ENCODE data around the gene HSD3B7.

HSD3B7 gene

GRCh38 chr16:30946671-30947540 is 38.1 kb upstream of the HSD3B7 start:
- TF ChIP-seq TAF1 (IDR thresholded peaks at IDR 0.05; ENCODE audit: low read depth): no peak
- TF ChIP-seq USF1 (IDR thresholded peaks at IDR 0.05): no peak
- TF ChIP-seq ZBTB7A (IDR thresholded peaks at IDR 0.05; ENCODE audit: low read depth): no peak
- no peak for TF ChIP-seq RAD21 (IDR thresholded peaks at IDR 0.05; ENCODE audit: low read depth)
- TF ChIP-seq TEAD4 (IDR thresholded peaks at IDR 0.05): no peak

DNA sequence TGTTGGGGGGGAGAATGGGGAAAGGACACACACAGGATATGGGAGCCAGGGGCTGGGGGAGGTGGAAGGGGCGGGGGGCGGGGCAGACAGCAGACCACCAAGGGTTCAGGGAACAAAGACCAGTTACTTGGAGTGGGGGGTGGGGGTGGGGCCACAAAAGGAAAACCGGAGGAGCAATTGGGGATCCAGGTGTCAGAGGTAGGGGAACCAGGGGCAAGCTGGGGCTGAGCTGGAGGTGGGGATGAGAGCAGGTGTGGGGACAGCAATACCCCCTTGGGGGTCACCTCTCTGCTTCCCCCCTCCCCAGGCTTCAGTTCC is 37.5 kb upstream of the HSD3B7 start:
- no peak for TF ChIP-seq RAD21 (IDR thresholded peaks at IDR 0.05; ENCODE audit: low read depth)
- TF ChIP-seq ZBTB7A (IDR thresholded peaks at IDR 0.05; ENCODE audit: low read depth): no peak
- no peak for TF ChIP-seq TEAD4 (IDR thresholded peaks at IDR 0.05)
- no peak for TF ChIP-seq MAX (IDR thresholded peaks at IDR 0.05)
- TF ChIP-seq FOXM1 (IDR thresholded peaks at IDR 0.05; ENCODE audit: borderline replicate concordance, low read depth): no peak
- TF ChIP-seq TAF1 (IDR thresholded peaks at IDR 0.05; ENCODE audit: low read depth): no peak
- TF ChIP-seq NFIC (IDR thresholded peaks at IDR 0.05): no peak
- TF ChIP-seq, protein P1, sequence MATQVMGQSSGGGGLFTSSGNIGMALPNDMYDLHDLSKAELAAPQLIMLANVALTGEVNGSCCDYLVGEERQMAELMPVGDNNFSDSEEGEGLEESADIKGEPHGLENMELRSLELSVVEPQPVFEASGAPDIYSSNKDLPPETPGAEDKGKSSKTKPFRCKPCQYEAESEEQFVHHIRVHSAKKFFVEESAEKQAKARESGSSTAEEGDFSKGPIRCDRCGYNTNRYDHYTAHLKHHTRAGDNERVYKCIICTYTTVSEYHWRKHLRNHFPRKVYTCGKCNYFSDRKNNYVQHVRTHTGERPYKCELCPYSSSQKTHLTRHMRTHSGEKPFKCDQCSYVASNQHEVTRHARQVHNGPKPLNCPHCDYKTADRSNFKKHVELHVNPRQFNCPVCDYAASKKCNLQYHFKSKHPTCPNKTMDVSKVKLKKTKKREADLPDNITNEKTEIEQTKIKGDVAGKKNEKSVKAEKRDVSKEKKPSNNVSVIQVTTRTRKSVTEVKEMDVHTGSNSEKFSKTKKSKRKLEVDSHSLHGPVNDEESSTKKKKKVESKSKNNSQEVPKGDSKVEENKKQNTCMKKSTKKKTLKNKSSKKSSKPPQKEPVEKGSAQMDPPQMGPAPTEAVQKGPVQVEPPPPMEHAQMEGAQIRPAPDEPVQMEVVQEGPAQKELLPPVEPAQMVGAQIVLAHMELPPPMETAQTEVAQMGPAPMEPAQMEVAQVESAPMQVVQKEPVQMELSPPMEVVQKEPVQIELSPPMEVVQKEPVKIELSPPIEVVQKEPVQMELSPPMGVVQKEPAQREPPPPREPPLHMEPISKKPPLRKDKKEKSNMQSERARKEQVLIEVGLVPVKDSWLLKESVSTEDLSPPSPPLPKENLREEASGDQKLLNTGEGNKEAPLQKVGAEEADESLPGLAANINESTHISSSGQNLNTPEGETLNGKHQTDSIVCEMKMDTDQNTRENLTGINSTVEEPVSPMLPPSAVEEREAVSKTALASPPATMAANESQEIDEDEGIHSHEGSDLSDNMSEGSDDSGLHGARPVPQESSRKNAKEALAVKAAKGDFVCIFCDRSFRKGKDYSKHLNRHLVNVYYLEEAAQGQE (IDR thresholded peaks at IDR 0.05; ENCODE audit: low read depth): no peak
- no peak for TF ChIP-seq CREB1 (IDR thresholded peaks at IDR 0.05; ENCODE audit: low read depth)
- TF ChIP-seq EGR1 (IDR thresholded peaks at IDR 0.05): no peak
- no peak for TF ChIP-seq EP300 (IDR thresholded peaks at IDR 0.05; ENCODE audit: borderline replicate concordance)
- no peak for TF ChIP-seq YY1 (IDR thresholded peaks at IDR 0.05; ENCODE audit: low read depth)
- TF ChIP-seq TCF12 (IDR thresholded peaks at IDR 0.05; ENCODE audit: low read depth): no peak
- TF ChIP-seq USF1 (IDR thresholded peaks at IDR 0.05): no peak
- no peak for TF ChIP-seq CEBPB (IDR thresholded peaks at IDR 0.05)

- TF ChIP-seq EGR1 (IDR thresholded peaks at IDR 0.05) (no peak), RAD21 (IDR thresholded peaks at IDR 0.05; ENCODE audit: low read depth) (no peak), TAF1 (IDR thresholded peaks at IDR 0.05; ENCODE audit: low read depth) (no peak; the same call in 1 of the 2 replicates), CREB1 (IDR thresholded peaks at IDR 0.05; ENCODE audit: low read depth) (no peak), TCF12 (IDR thresholded peaks at IDR 0.05; ENCODE audit: low read depth) (peak; percentile 19; the same call in 1 of the 2 replicates), USF1 (IDR thresholded peaks at IDR 0.05) (no peak), NFIC (IDR thresholded peaks at IDR 0.05) (no peak), FOXM1 (IDR thresholded peaks at IDR 0.05; ENCODE audit: borderline replicate concordance, low read depth) (peak; percentile 42; the same call in 1 of the 2 replicates), YY1 (IDR thresholded peaks at IDR 0.05; ENCODE audit: low read depth) (peak; percentile 65; the same call in 1 of the 2 replicates), ZBTB7A (IDR thresholded peaks at IDR 0.05; ENCODE audit: low read depth) (no peak; the same call in 1 of the 2 replicates), EP300 (IDR thresholded peaks at IDR 0.05; ENCODE audit: borderline replicate concordance) (peak; percentile 7; the same call in 1 of the 2 replicates)
Observed at GRCh38 chr16:30947859-30948666, 36.9 kb upstream of the HSD3B7 start.

DNA sequence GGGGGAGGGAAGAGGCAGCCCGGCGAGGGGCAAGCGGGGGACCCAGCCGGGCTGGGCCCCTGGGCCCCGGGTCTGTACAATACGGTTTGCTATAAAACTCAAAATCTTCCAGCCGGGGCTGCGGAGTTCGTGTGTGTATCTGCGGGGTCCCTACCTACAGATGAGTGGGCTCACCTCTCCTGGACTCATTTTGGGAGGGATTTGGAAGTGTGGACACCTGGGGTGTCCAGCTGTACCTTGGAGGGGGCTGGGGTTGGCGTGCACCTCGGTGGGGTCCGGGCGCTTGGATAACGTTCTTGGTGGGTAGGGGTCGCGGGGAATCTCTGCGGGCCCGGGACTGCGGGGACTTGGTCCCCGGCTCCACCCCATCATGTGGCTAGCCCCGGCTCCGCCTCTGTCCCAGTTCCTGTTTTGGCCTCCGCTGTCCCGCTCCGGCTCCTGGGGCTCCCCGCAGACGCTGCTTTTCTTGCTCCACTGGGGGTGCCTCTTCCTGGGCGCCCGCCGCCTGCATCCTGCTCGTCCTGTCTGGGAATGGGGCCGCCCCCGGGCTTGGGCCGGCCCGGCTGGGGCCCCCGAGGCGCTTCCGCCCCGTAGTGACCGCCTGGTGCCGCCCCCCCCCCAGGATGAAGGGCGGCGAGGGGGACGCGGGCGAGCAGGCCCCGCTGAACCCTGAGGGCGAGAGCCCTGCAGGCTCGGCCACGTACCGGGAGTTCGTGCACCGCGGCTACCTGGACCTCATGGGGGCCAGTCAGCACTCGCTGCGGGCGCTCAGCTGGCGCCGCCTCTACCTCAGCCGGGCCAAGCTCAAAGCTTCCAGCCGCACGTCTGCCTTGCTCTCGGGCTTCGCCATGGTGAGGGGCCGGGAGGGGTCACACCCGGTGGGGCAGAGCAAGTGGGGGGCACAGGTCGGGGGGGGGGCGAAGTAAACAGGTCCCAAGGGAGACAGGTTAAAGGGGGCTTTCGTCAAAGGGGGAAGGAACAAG is 36.0 kb upstream of the HSD3B7 start, which contains the start of gene ORAI3:
TSS of gene ORAI3 (plus strand) at position 402 of the 983 bp plus-strand sequence. CDS start at position 624, 222 bp downstream.
- TF ChIP-seq MAX (IDR thresholded peaks at IDR 0.05) (no peak), CEBPB (IDR thresholded peaks at IDR 0.05) (no peak), TAF1 (IDR thresholded peaks at IDR 0.05; ENCODE audit: low read depth) (peak; percentile 14; the same call in 1 of the 2 replicates), USF1 (IDR thresholded peaks at IDR 0.05) (peak; percentile 77), ZBTB7A (IDR thresholded peaks at IDR 0.05; ENCODE audit: low read depth) (peak; percentile 84), EGR1 (IDR thresholded peaks at IDR 0.05) (no peak), RAD21 (IDR thresholded peaks at IDR 0.05; ENCODE audit: low read depth) (no peak)
- TF ChIP-seq, protein P1 (IDR thresholded peaks at IDR 0.05; ENCODE audit: low read depth): no peak

All from Ishikawa (cell line).